Measurements from ENCODE around the gene CLDND1. TPM values are rescaled to one million over a fixed set of nuclear protein-coding genes. Genes with fewer than 3 reads are reported as not detected.
A peak's percentile ranks its signal among the peaks of the same experiment; 100 is the strongest.

CLDND1 gene
- total and polyA plus RNA-seq, 2 of the 13 experiments (the other 11 are each of a cell fraction or from before 2014, with no cell fraction given): 50.8 to 121 TPM

- TF ChIP-seq FOXP4 (CRISPR knock-in tag; IDR thresholded peaks at IDR 0.05) (peak; percentile 33; the same call in 1 of the 2 replicates), SP2 (CRISPR knock-in tag; IDR thresholded peaks at IDR 0.05) (0 out of 2 replicates have a peak, but pooled peaks have one; percentile 34), ZNF674 (CRISPR knock-in tag; IDR thresholded peaks at IDR 0.05; ENCODE audit: low read depth) (no peak), NR2F6 (IDR thresholded peaks at IDR 0.05) (no peak), NR2F6 (CRISPR knock-in tag; IDR thresholded peaks at IDR 0.05) (no peak), CEBPG (CRISPR knock-in tag; IDR thresholded peaks at IDR 0.05) (no peak), ZNF354B (CRISPR knock-in tag; IDR thresholded peaks at IDR 0.05) (no peak), SP140L (CRISPR knock-in tag; IDR thresholded peaks at IDR 0.05; ENCODE audit: borderline replicate concordance) (no peak; the same call in 1 of the 2 replicates), THYN1 (CRISPR knock-in tag; IDR thresholded peaks at IDR 0.05; ENCODE audit: borderline replicate concordance, low read depth) (no peak), ETV6 (CRISPR knock-in tag; conservative IDR thresholded peaks at IDR 0.05) (no peak), ARNTL (CRISPR knock-in tag; IDR thresholded peaks at IDR 0.05) (peak; percentile 44; the same call in 1 of the 2 replicates), EEA1 (CRISPR knock-in tag; IDR thresholded peaks at IDR 0.05; ENCODE audit: borderline replicate concordance) (peak; percentile 75; the same call in 1 of the 2 replicates)
- TF ChIP-seq, protein P1, sequence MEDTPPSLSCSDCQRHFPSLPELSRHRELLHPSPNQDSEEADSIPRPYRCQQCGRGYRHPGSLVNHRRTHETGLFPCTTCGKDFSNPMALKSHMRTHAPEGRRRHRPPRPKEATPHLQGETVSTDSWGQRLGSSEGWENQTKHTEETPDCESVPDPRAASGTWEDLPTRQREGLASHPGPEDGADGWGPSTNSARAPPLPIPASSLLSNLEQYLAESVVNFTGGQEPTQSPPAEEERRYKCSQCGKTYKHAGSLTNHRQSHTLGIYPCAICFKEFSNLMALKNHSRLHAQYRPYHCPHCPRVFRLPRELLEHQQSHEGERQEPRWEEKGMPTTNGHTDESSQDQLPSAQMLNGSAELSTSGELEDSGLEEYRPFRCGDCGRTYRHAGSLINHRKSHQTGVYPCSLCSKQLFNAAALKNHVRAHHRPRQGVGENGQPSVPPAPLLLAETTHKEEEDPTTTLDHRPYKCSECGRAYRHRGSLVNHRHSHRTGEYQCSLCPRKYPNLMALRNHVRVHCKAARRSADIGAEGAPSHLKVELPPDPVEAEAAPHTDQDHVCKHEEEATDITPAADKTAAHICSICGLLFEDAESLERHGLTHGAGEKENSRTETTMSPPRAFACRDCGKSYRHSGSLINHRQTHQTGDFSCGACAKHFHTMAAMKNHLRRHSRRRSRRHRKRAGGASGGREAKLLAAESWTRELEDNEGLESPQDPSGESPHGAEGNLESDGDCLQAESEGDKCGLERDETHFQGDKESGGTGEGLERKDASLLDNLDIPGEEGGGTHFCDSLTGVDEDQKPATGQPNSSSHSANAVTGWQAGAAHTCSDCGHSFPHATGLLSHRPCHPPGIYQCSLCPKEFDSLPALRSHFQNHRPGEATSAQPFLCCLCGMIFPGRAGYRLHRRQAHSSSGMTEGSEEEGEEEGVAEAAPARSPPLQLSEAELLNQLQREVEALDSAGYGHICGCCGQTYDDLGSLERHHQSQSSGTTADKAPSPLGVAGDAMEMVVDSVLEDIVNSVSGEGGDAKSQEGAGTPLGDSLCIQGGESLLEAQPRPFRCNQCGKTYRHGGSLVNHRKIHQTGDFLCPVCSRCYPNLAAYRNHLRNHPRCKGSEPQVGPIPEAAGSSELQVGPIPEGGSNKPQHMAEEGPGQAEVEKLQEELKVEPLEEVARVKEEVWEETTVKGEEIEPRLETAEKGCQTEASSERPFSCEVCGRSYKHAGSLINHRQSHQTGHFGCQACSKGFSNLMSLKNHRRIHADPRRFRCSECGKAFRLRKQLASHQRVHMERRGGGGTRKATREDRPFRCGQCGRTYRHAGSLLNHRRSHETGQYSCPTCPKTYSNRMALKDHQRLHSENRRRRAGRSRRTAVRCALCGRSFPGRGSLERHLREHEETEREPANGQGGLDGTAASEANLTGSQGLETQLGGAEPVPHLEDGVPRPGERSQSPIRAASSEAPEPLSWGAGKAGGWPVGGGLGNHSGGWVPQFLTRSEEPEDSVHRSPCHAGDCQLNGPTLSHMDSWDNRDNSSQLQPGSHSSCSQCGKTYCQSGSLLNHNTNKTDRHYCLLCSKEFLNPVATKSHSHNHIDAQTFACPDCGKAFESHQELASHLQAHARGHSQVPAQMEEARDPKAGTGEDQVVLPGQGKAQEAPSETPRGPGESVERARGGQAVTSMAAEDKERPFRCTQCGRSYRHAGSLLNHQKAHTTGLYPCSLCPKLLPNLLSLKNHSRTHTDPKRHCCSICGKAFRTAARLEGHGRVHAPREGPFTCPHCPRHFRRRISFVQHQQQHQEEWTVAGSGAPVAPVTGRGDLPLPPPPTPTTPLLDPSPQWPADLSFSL (CRISPR knock-in tag; IDR thresholded peaks at IDR 0.05): no peak
Observed at GRCh38 chr3:98522544-98523281, at the start of gene CLDND1 (continued).

Measured in HepG2 (cell line).